K562 (cell line): ENCODE measurements around the gene ITPR2. TPM values are rescaled to one million over a fixed set of nuclear protein-coding genes. Genes with fewer than 3 reads are reported as not detected.

Experiments used
- ATAC-seq: fragments of 200-7000 bp; cut with Tn5 transposase; 3 replicates; pipeline ENCODE4 v1.9.1; 2020; ENCODE audit warnings: moderate library complexity
- BruUV-seq: library from RNA; stranded (reverse); fragments of 400-500 nt; replicated peaks from 2 replicates; lab custom pipeline; 2021; lab: Mats Ljungman, UMichigan
- CTCF ChIA-PET: fragments of 300-600 bp; formaldehyde crosslinking; extraction: SDS; loops from one replicate; lab custom pipeline; 2021; ENCODE audit warnings: low intra/inter-chr PET ratio; lab: Yijun Ruan, JAX
- POLR2A ChIA-PET: fragments of 300-600, 350-650 bp; sonication (Branson Sonifier 250); formaldehyde crosslinking; extraction: SDS; loops from one replicate; lab custom pipeline; 2021; ENCODE audit warnings: antibody characterized with exemption, inconsistent platforms; lab: Yijun Ruan, JAX
- DNase-seq, 4 experiments: peaks; one replicate each; pipeline versions ENCODE4 v3.0.0 to v3.0.0-alpha.2; 2011 to 2018; ENCODE audit warnings: low spot score in 3 of 4, mixed read lengths in 3 of 4; ENCODE audit errors: extremely low read depth in 1 of 4
- FAIRE-seq: peaks from 2 replicates; lab custom pipeline; 2011; peaks lifted over from hg19 to GRCh38; lab: Jason Lieb, UNC
- H2AFZ ChIP-seq: 2 replicates; pipeline ENCODE4 v1.6.0; 2011; ENCODE audit warnings: low read depth, low read length, control low read depth, inconsistent platforms
- H3K27ac ChIP-seq: fragments of 200-600 bp; 3 replicates; pipeline ENCODE4 v1.8.0; 2011; ENCODE audit warnings: low read depth, mild to moderate bottlenecking, control low read depth, inconsistent platforms, low read length, moderate library complexity, mixed read lengths; ENCODE audit errors: extremely low read depth
- H3K27me3 ChIP-seq, 2 experiments: fragments of 300-600 bp in 1 of 2; 2 replicates in 1 of 2; 3 replicates in 1 of 2; pipeline versions ENCODE4 v1.6.0 to v1.8.0; 2011; ENCODE audit warnings: inconsistent platforms in 2 of 2, low read length in 2 of 2, mild to moderate bottlenecking in 1 of 2, mixed read lengths in 1 of 2, moderate library complexity in 1 of 2; ENCODE audit not compliant: control insufficient read depth in 2 of 2, insufficient read depth in 2 of 2
- H3K36me3 ChIP-seq: fragments of 300-600 bp; 3 replicates; pipeline ENCODE4 v1.8.0; 2011; ENCODE audit warnings: mild to moderate bottlenecking, low read length, inconsistent platforms; ENCODE audit not compliant: control insufficient read depth, insufficient read depth
- H3K4me1 ChIP-seq, 2 experiments: fragments of 200-600 bp in 1 of 2; replicated peaks in 1 of 2; 2 replicates in 1 of 2; 3 replicates in 1 of 2; pipeline versions ENCODE4 v1.5.1 to v1.8.0; 2011; ENCODE audit warnings: inconsistent platforms in 2 of 2, low read length in 2 of 2, mild to moderate bottlenecking in 1 of 2, mixed read lengths in 1 of 2, moderate library complexity in 1 of 2; ENCODE audit not compliant: control insufficient read depth in 2 of 2, insufficient read depth in 2 of 2
- H3K4me2 ChIP-seq: 2 replicates; pipeline ENCODE4 v1.6.1; 2011; ENCODE audit warnings: low read length, control low read depth, inconsistent platforms, mixed read lengths; ENCODE audit not compliant: insufficient read depth
- H3K4me3 ChIP-seq: fragments of 200-600 bp; sonication (generic), shearing (Covaris generic); 2 replicates; pipeline ENCODE4 v1.5.1; 2016; ENCODE audit warnings: control low read depth, inconsistent platforms
- H3K79me2 ChIP-seq: fragments of 200-600 bp; 3 replicates; pipeline ENCODE4 v1.8.0; 2011; ENCODE audit warnings: low read length, inconsistent platforms; ENCODE audit not compliant: control insufficient read depth, insufficient read depth
- H3K9ac ChIP-seq, 2 experiments: 2 replicates each; pipeline versions ENCODE4 v1.6.0 to v1.6.1; 2011; ENCODE audit warnings: low read depth in 2 of 2, low read length in 2 of 2, control low read depth in 1 of 2, inconsistent platforms in 1 of 2, mild to moderate bottlenecking in 1 of 2, mixed read lengths in 1 of 2; ENCODE audit not compliant: insufficient read depth in 1 of 2
- H3K9me1 ChIP-seq: one replicate; pipeline ENCODE4 v1.6.0; 2011; ENCODE audit warnings: inconsistent platforms, mild to moderate bottlenecking, low read length, moderate library complexity; ENCODE audit not compliant: control insufficient read depth, insufficient read depth
- H3K9me3 ChIP-seq: replicated peaks from 2 replicates; pipeline ENCODE4 v1.5.1; 2011; ENCODE audit warnings: low read depth, low read length, inconsistent platforms; ENCODE audit not compliant: control insufficient read depth, insufficient read depth
- H4K20me1 ChIP-seq: replicated peaks from 2 replicates; pipeline ENCODE4 v1.6.1; 2011; ENCODE audit warnings: low read length, inconsistent platforms, mixed read lengths; ENCODE audit not compliant: control insufficient read depth, insufficient read depth
- CXXC5 ChIP-seq: fragments of 250-450 bp; sonication (Bioruptor Pico); IDR thresholded peaks from 2 replicates; pipeline ENCODE4 v1.8.0; 2022; ENCODE audit warnings: inconsistent platforms, mild to moderate bottlenecking, moderate library complexity
- HIVEP1 ChIP-seq: fragments of 250-450 bp; sonication (Bioruptor Pico); IDR thresholded peaks from 2 replicates; pipeline ENCODE4 v1.4.0; 2020; ENCODE audit warnings: mild to moderate bottlenecking
- TBL1XR1 ChIP-seq, 2 experiments: IDR thresholded peaks; 2 replicates each; pipeline ENCODE4 v1.6.1; 2012; ENCODE audit warnings: improper control_type of control experiment in 2 of 2, low read length in 2 of 2, mild to moderate bottlenecking in 1 of 2
- WGBS: fragments of 100-300 bp; shearing (Covaris generic); methylation state at CpG from one replicate; pipeline ENCODE4 v1.1.6; 2016; ENCODE audit warnings: low coverage, mixed read lengths; ENCODE audit not compliant: insufficient coverage; ENCODE audit errors: missing lambda C conversion rate; 5-methylcytosine and 5-hydroxymethylcytosine counted together
- in situ Hi-C: fragments of 300-500 bp; cut with MboI; formaldehyde crosslinking; loops from 4 replicates; pipeline ENCODE4 v1.15.0; 2018; ENCODE audit warnings: inconsistent platforms, mixed read lengths
- intact Hi-C: fragments of 100-400 bp; cut with micrococcal nuclease; formaldehyde crosslinking; loops from 2 replicates; pipeline ENCODE4 v1.14.2; 2022
- polyA plus RNA-seq, 8 experiments: library from polyadenylated mRNA; depleted of rRNA in 4 of 8; stranded (reverse) in 5 of 8; unstranded in 3 of 8; fragments of >200 nt; fragmentation: Nextera tagmentation in 2 of 8; fragmentation: Illumina TruSeq in 1 of 8; extraction: Ambion mirVana in 2 of 8; extraction: Trizol in 1 of 8; gene quantifications; 2 replicates each; pipeline versions ENCODE4 v1.2.1 to v1.2.3, GENCODE V29; 2011 to 2014; ENCODE audit warnings: inconsistent platforms in 1 of 8, missing spikeins in 1 of 8
- total RNA-seq, 7 experiments: library from RNA; depleted of rRNA in 6 of 7; stranded (reverse); fragments of >200 nt in 6 of 7; fragmentation: Illumina TruSeq in 2 of 7; extraction: Trizol in 2 of 7; gene quantifications; 2 replicates each; pipeline versions ENCODE4 v1.2.1 to v1.2.3, GENCODE V29; 2011 to 2021; ENCODE audit warnings: low replicate concordance in 1 of 7
- TF ChIP-seq, protein P1 (sequence below): fragments of 450-650 bp; IDR thresholded peaks from 2 replicates; pipeline ENCODE4 v1.6.1; 2016; ENCODE audit warnings: mild to moderate bottlenecking, moderate library complexity
- TF ChIP-seq, protein P2 (sequence below): fragments of 200-800 bp; sonication (Bioruptor generic); IDR thresholded peaks from 2 replicates; pipeline ENCODE4 v1.6.1; 2016; ENCODE audit warnings: missing genetic modification characterization, missing compliant biosample characterization

The ITPR2 gene
- total and polyA plus RNA-seq, 9 of the 15 experiments (the other 6 are each of a cell fraction or from before 2014, with no cell fraction given): 0.21 to 3.3 (median 0.95) TPM

DNA sequence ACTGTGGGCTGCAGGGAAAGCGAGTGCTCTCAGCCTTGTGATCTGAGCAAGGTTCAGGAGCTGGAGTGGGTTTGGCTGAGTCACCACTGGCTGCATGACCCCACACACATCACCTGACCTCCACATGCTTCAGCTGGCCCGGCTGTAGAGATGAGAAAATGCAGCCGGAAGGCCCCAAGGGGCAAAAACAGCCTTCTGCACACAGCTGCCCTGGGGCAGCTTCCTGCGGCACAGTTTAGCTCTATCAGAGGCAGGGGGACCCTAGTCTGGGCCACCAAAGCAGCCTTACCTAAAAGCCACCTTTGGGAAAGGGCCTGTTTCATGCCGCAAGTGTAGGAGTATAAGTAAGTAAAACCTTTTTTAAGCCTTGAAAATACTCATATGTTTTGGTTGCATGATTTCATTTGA lies 514.3 kb downstream of the ITPR2 start:
- Histone ChIP-seq H3K9me1 (no peaks in the 10 kb centered on the region), H3K27ac (peak overlapping the region; percentile 34; the same call in 1 of the 3 replicates), H3K79me2 (no peaks in the 10 kb centered on the region), H2AFZ (peak overlapping the region; percentile 83), H3K4me2 (no peak overlapping the region), H3K4me3 (no peak overlapping the region), H3K27me3 (no peaks in the 10 kb centered on the region), H3K9me3 (no peaks in the 10 kb centered on the region), H4K20me1 (no peaks in the 10 kb centered on the region), H3K4me1 (peaks cover 3 to 12% of the 10 kb centered on the region in 2 experiments; a peak in 3 of 5 replicates), H3K9ac (no peak overlapping the region; a peak in 1 of 4 replicates), H3K36me3 (no peaks in the 10 kb centered on the region)
- ATAC-seq (peak; percentile 87), DNase-seq (peak; percentile 32 to 70 (median 42)), FAIRE-seq (peak; percentile 81)
- CTCF ChIA-PET: no interaction called here
- intact Hi-C loops (no loop called here), in situ Hi-C loops (no loop called here)
- POLR2A ChIA-PET: interaction anchor here (0.6 to 1.1 kb wide), 4 partner anchors 10 to 32 kb away, joined by 3 to 4 read pairs (median 3); no protein-coding TSS in a partner anchor
- BruUV-seq: no TSS peak
- 25% methylated on average over 5 of the region's 5 CpGs for WGBS
- TF ChIP-seq TBL1XR1 (IDR thresholded peaks at IDR 0.05; ENCODE audit: low read length in 2 of 2) (no peak), CXXC5 (CRISPR knock-in tag) (peak; percentile 62), HIVEP1 (peak; percentile 68; the same call in 1 of the 2 replicates)
- TF ChIP-seq, protein P1, sequence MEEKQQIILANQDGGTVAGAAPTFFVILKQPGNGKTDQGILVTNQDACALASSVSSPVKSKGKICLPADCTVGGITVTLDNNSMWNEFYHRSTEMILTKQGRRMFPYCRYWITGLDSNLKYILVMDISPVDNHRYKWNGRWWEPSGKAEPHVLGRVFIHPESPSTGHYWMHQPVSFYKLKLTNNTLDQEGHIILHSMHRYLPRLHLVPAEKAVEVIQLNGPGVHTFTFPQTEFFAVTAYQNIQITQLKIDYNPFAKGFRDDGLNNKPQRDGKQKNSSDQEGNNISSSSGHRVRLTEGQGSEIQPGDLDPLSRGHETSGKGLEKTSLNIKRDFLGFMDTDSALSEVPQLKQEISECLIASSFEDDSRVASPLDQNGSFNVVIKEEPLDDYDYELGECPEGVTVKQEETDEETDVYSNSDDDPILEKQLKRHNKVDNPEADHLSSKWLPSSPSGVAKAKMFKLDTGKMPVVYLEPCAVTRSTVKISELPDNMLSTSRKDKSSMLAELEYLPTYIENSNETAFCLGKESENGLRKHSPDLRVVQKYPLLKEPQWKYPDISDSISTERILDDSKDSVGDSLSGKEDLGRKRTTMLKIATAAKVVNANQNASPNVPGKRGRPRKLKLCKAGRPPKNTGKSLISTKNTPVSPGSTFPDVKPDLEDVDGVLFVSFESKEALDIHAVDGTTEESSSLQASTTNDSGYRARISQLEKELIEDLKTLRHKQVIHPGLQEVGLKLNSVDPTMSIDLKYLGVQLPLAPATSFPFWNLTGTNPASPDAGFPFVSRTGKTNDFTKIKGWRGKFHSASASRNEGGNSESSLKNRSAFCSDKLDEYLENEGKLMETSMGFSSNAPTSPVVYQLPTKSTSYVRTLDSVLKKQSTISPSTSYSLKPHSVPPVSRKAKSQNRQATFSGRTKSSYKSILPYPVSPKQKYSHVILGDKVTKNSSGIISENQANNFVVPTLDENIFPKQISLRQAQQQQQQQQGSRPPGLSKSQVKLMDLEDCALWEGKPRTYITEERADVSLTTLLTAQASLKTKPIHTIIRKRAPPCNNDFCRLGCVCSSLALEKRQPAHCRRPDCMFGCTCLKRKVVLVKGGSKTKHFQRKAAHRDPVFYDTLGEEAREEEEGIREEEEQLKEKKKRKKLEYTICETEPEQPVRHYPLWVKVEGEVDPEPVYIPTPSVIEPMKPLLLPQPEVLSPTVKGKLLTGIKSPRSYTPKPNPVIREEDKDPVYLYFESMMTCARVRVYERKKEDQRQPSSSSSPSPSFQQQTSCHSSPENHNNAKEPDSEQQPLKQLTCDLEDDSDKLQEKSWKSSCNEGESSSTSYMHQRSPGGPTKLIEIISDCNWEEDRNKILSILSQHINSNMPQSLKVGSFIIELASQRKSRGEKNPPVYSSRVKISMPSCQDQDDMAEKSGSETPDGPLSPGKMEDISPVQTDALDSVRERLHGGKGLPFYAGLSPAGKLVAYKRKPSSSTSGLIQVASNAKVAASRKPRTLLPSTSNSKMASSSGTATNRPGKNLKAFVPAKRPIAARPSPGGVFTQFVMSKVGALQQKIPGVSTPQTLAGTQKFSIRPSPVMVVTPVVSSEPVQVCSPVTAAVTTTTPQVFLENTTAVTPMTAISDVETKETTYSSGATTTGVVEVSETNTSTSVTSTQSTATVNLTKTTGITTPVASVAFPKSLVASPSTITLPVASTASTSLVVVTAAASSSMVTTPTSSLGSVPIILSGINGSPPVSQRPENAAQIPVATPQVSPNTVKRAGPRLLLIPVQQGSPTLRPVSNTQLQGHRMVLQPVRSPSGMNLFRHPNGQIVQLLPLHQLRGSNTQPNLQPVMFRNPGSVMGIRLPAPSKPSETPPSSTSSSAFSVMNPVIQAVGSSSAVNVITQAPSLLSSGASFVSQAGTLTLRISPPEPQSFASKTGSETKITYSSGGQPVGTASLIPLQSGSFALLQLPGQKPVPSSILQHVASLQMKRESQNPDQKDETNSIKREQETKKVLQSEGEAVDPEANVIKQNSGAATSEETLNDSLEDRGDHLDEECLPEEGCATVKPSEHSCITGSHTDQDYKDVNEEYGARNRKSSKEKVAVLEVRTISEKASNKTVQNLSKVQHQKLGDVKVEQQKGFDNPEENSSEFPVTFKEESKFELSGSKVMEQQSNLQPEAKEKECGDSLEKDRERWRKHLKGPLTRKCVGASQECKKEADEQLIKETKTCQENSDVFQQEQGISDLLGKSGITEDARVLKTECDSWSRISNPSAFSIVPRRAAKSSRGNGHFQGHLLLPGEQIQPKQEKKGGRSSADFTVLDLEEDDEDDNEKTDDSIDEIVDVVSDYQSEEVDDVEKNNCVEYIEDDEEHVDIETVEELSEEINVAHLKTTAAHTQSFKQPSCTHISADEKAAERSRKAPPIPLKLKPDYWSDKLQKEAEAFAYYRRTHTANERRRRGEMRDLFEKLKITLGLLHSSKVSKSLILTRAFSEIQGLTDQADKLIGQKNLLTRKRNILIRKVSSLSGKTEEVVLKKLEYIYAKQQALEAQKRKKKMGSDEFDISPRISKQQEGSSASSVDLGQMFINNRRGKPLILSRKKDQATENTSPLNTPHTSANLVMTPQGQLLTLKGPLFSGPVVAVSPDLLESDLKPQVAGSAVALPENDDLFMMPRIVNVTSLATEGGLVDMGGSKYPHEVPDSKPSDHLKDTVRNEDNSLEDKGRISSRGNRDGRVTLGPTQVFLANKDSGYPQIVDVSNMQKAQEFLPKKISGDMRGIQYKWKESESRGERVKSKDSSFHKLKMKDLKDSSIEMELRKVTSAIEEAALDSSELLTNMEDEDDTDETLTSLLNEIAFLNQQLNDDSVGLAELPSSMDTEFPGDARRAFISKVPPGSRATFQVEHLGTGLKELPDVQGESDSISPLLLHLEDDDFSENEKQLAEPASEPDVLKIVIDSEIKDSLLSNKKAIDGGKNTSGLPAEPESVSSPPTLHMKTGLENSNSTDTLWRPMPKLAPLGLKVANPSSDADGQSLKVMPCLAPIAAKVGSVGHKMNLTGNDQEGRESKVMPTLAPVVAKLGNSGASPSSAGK: peak; percentile 91
- TF ChIP-seq, protein P2, sequence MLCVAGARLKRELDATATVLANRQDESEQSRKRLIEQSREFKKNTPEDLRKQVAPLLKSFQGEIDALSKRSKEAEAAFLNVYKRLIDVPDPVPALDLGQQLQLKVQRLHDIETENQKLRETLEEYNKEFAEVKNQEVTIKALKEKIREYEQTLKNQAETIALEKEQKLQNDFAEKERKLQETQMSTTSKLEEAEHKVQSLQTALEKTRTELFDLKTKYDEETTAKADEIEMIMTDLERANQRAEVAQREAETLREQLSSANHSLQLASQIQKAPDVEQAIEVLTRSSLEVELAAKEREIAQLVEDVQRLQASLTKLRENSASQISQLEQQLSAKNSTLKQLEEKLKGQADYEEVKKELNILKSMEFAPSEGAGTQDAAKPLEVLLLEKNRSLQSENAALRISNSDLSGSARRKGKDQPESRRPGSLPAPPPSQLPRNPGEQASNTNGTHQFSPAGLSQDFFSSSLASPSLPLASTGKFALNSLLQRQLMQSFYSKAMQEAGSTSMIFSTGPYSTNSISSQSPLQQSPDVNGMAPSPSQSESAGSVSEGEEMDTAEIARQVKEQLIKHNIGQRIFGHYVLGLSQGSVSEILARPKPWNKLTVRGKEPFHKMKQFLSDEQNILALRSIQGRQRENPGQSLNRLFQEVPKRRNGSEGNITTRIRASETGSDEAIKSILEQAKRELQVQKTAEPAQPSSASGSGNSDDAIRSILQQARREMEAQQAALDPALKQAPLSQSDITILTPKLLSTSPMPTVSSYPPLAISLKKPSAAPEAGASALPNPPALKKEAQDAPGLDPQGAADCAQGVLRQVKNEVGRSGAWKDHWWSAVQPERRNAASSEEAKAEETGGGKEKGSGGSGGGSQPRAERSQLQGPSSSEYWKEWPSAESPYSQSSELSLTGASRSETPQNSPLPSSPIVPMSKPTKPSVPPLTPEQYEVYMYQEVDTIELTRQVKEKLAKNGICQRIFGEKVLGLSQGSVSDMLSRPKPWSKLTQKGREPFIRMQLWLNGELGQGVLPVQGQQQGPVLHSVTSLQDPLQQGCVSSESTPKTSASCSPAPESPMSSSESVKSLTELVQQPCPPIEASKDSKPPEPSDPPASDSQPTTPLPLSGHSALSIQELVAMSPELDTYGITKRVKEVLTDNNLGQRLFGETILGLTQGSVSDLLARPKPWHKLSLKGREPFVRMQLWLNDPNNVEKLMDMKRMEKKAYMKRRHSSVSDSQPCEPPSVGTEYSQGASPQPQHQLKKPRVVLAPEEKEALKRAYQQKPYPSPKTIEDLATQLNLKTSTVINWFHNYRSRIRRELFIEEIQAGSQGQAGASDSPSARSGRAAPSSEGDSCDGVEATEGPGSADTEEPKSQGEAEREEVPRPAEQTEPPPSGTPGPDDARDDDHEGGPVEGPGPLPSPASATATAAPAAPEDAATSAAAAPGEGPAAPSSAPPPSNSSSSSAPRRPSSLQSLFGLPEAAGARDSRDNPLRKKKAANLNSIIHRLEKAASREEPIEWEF (CRISPR knock-in tag): 0 out of 2 replicates have a peak, but pooled peaks have one; percentile 18
